ENCODE data around the gene CLASP2.
"Not testable (repeated sequence)": the region's sequence is repeated elsewhere in the genome, so short reads cannot be mapped to it uniquely, and the experiment has no call there.

Gene CLASP2

DNA sequence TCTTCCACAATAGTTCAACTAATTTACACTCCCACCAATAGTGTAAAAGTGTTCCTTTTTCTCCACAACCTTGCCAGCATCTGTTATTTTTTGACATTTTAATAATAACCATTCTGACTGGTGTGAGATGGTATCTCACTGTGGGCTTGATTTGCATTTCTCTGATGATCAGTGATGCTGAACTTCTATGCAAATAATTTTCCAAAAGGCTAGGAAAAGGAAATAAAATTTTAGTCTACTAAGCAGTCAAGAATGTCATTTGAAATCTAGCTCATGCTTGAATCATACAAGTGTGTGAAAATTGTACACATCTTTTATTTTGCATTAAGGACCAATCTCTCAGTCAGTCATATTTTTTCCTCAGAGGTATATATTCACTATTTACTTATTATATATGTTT is 176.1 kb downstream of the CLASP2 start:
- no peak for DNase-seq (ENCODE audit: low spot score)

DNA sequence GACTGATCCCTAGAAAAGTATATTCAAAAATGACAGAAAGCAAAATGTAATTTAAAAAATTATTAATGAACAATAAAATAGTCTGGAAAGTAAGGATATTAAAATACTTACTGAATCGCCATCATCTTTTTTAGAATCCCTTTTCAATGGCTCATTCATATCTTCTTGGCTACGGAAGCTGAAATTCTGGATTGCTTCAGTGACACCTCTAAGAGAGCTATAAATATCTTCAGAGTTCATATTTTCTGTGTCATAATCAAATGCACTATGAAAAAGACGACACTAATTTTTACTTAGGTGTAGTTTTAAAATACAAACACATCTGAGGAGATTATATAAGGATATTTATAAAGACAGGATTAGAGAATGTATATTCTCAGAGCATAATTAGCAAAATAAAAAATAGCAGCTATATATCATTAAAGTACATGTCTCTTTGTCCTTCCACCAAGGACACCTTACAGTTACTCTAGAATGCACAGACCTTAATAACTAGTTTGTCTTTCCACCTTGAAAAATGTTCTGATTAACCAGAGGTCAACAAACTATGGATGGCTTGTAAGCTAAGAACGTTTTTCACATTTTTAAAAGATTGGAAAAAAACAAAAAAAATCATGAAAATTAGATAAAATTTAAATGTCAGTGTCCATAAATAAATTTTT is 179.2 kb downstream of the CLASP2 start:
- peak; percentile 7 for DNase-seq (ENCODE audit: low spot score)

DNA sequence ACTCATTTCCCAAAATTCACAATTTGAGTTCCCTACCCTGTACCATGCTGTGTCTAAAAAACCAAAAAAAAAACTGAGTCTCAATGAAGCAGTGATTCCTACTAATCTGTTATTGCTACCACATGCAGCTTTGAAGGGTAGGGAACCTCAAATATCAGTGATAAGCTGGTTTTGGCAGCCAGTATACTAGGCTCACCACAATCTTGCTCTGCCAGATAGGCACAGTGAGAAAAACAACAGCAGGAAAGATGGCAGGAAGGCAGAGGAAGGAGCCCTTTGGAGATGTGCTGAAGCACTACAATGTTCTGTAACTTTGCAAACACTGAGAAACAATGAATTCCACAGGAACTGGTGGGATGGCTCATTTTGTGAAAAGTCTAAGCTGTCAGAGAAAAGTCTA is 180.9 kb downstream of the CLASP2 start:
- no peak for DNase-seq (ENCODE audit: low spot score)

DNA sequence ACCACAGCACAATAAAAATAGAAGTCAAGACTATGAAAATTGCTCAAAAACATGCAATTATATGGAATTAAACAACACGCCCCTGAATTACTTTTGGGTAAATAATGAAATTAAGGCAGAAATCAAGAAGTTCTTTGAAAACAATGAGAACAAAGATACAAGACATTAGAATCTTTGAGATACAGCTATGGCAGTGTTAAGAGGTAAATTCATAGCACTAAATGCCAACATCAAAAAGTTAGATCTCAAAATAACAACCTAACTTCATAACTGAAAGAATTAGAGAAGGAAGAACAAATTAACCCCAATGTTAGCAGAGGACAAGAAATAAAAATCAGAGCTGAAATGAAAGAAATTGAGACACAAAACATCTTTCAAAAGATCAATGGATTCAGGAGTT is 191.3 kb downstream of the CLASP2 start:
- no peak for DNase-seq (ENCODE audit: low spot score)

DNA sequence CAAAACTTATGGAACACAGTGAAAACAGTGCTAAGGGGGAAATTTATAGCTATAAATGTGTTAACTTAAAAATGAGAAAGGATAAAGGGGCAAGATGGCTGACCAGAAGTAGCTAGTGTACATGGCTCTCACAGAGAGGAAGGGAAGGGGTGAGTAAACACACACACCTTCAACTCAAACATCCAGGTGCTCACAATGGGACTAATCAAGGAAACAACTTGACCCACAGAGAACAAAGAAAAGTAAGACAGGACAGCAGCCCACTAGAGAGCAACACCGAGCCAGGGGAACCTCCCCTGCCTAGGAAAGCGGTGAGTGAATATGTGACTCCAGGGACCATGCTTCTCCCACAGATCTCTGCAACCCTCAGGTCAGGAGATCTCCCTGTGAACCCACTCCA is 192.8 kb downstream of the CLASP2 start:
- DNase-seq (ENCODE audit: low spot score) = no peak

DNA sequence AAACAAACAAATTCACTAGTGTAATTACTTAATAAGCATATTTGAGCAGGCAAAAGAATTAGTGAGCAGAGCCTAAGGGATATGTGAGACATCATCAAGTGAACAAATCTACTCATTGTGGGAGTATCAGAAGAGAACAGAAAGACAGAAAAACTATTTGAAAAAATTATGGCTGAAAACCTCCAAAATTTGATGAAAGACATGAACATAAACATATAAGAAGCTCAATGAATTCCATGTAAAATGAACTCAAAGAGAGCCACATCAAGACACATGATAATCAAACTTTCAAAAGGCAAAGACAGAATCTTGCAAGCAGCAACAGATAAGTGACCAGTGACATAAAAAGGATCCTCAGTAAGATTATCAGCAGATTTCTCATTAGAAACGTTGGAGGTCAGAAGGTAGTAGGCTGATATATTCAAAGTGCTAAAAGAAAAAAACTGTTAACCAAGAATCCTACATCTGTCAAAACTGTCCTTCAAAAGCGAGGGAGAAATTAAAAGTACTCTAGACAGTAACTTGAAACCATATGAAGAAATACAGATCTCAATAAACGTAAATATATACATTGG is 194.9 kb downstream of the CLASP2 start:
- DNase-seq (ENCODE audit: low spot score) = no peak

DNA sequence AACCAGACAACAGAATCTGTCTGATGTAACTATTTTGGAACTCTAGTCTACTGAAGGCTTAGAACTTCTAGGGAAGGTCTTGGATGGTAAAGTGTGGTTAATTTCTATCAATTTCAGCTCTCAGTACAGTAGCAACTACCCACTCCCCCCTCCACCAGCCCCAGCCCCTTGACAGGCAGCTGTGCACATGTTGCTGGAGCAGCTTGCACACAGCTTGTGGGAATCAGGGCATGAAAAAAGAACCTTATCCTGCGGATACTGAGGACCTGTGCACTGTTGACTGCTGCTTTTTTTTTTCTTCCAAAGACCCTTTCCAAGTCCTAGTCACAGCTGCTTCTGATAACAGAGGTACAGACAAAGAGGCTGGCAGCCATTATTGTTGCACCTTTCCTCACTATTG is 196.3 kb downstream of the CLASP2 start:
- DNase-seq (ENCODE audit: low spot score) = no peak

DNA sequence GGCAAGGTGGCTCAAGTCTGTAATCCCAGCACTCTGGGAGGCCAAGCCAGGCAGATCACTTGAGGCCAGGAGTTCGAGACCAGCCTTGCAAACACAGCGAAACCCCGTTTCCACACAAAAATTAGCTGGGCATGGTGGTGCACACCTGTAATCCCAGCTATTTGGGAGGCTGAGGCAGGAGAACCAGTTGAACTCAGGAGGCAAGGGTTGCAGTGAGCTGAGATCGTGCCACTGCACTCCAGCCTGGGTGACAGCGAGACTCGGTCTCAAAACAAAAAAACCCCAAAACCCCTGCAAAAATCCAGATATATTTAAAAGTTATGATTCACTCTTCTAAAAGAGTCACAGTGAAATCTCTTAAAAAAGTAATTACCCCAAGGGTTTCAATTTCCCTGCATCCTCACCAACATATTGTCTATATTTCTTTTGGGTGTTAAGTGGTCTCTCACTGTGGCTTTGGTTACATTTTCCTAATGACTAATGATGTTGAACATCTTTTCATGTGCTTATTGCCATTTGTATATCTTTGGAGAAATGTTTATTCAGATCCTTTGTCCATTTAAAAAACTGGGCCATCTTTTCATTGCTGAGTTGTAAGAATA is 204.7 kb downstream of the CLASP2 start:
- no peak for DNase-seq (ENCODE audit: low spot score)

DNA sequence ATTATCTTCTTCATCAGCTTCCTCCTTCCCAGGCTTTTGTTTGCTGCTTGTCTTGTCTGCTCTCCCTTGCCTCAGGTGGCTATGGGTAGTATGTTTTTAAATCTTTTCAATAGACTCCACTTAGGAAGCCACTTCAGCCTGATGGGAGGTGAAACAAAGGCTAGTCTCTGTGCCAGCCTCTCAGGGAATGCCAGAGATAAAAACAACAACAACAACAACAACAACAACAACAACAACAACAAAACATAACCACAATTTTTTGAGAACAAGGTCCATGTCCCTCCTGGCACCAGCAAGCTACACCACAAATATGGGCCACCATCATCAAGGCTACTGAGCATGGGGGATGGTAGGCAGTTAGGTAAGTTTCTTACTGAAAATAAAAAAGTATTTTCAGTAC is 213.0 kb downstream of the CLASP2 start:
- no peak for DNase-seq (ENCODE audit: low spot score)

DNA sequence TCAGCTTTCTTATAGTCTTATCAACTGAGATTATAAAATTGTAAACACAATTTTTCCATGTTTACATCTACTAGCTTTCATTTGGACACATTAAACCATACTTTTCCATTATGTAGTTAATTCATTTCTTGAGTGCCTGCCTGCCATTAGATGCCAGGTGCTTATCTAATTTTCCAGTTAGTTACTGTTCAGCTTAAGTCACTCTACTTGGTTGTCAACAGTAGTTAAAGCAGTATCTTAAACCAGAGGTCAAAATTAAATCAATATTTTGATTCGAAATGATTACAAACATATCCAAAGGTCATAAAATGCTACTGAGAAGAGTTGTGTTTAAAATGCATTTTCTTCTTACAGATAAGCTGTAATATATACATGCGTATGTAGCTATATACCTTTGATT is 221.6 kb downstream of the CLASP2 start:
- no peak for DNase-seq (ENCODE audit: low spot score)

DNA sequence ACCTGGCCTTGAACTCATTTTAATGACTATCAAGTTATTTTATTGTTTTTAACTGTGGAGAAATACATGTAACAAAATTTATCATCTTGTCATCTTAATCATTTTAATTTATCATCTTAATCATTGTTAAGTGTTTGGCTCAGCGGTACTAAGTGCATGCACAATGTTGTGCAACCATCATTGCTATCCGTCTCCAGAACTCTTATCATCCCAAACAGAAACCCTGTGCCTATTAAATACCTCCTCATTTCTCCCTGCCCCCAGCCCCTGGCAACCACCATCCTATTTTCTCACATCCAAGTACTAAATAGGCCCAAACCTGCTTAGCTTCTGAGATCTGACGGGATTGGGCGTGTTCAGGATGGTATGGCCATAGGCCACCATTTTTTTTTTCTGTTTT is 226.3 kb downstream of the CLASP2 start:
- no peak for DNase-seq (ENCODE audit: low spot score)

DNA sequence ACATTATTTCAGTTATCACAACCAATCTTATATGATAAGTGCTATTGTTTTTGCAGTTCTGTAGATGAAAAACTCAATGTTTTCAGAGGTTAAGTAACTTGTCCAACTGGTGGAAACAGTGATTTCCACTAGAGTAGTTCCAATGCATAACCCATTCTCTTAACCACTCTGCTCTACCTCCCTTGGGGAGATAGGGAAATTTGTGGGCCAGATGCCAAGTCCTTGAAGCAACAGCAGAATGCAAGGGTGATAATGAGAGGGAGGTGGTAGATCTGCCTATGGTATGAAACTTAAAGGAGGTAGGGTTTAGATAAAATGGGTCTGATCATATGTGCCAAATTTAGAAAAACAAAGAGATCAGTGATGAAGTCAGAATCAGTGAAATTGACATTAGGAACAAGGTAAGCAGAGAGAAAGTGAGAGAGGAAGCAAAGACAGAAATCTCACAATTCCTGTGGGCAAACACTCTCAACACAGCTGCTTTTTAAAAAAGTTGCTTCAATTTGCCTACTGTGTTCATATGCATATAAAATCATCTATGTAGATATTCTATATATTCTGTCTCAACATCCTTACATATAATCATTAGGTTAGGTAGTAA is 227.3 kb downstream of the CLASP2 start:
- DNase-seq (ENCODE audit: low spot score) = no peak

DNA sequence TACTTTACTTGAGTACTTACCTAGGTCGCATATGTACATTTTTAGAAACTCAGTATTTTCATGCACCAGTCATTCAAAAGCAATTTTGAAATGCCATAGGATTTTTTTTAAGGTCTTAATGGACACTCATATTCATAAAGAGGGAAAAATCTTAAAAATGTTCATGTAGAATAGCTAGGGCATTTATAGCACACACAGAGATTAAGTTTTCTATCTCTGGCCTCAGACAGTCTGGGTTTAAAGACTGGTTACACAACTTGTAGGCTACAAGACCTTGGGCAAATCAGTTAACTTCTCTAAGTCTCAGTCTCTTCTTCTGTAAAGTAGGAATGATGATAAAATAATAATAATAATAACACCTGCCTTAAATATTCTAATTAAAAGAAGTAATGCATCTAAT is 229.4 kb downstream of the CLASP2 start:
- DNase-seq (ENCODE audit: low spot score) = no peak

DNA sequence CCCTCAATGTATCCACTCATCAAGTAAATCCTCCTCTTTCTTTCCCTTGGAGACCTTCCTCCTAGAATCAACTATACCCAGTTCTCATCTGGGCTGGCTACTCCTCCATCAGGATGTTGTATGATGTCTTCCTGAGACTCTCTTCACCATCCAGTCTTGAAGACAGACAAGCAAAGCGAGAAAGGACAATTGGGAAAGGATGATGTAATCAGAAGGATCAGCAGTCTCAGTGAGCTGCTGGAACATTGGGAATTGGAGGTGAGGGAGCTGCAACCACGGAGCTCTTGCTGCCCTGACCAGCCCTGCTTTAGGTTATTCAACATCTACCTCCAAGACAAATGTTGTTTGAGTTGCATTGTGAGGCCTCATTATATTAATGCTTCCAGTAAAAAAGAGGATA is 229.8 kb downstream of the CLASP2 start:
- DNase-seq (ENCODE audit: low spot score) = no peak

DNA sequence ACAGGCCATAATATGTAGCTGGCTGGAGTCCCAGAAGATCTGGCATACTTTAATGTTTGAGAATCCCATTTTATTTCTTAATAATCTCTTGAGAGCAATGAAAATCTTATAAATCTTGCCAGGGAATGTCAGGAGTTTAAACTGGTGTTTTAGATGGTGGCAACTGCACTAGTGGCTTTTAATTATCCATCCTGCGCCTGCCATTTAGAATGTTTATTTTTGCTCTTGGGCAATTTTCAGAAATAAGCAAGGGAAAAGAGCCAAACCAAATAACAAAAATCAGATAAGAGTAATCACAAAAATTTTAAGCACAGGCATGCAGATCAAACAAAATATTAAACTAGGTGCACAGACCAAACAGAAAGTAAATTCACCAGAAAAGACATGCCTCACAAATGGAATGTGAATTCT is 235.9 kb downstream of the CLASP2 start:
- DNase-seq (ENCODE audit: low spot score) = no peak

DNA sequence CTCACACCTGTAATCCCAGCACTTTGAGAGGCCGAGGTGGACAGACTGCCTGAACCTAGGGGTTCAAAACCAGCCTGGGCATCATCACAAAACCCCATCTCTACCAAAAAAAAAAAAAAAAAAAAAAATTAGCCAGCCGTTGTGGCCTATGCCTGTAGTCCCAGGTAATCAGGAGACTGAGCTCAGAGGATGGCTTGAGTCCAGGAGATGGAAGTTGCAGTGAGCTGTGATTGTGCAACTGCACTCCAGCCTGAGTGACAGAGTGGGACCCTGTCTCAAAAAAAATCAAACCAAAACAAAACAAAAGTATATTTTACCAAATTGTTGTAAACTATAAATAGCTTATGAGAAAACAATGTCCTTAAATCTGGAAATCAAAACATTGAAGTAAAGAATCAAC is 243.2 kb downstream of the CLASP2 start:
- DNase-seq (ENCODE audit: low spot score) = no peak

DNA sequence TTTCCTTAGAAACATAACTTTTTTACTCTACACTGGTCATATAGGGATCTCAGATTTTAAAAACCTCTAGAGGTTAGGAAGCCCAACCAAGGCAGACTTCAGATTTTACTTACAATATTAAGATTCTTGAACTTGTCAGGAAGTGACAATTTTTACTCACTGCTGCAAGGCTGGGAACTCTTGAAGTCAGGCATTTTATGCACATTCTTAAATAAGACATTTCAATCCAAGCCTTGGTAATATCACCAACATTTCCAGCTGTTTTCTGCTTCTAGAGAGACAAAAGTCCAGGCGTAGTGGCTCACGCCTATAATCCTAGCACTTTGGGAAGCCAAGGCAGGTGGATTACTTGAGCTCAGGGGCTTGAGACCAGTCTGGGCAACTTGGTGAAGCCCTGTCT is 244.2 kb downstream of the CLASP2 start:
- DNase-seq (ENCODE audit: low spot score) = no peak

DNA sequence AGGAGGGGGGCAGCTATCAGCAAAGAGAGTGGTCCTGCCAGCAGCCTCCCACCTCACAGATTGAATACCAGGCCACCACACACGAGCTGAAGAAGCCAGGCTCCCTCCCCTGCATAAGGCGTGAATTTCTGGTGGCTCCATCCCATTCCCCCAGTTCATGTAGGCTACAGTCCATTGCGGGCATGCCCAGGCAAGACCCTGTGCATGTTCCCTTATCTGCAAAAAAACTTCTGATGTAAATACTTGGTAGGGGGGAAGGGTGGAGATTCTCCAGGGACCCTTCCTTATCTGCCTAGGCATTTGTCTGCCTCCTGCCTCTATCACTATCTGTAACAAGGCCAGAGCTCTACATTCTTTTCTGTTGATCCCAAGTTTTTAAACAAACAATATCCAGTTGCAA is 250.3 kb downstream of the CLASP2 start:
- DNase-seq (ENCODE audit: low spot score) = no peak

DNA sequence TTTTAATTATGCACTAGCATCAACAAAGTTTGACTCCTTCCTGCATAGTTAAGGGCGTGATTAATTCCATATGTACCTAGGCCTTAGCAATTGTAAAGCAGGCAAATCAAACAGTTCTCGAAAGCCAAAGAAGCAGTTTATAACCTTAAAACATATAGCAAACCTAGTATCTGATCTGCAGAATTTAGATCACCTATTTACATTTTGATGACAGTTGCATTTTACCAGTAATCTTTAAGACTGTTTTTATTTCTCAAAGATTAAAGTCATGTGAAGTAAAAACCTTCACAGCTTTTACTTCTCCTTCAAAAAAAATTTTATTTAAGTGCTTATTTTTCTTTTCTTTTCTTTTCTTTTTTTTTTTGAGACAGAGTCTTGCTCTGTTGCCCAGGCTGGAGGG is 257.0 kb downstream of the CLASP2 start:
- DNase-seq (ENCODE audit: low spot score) = no peak

DNA sequence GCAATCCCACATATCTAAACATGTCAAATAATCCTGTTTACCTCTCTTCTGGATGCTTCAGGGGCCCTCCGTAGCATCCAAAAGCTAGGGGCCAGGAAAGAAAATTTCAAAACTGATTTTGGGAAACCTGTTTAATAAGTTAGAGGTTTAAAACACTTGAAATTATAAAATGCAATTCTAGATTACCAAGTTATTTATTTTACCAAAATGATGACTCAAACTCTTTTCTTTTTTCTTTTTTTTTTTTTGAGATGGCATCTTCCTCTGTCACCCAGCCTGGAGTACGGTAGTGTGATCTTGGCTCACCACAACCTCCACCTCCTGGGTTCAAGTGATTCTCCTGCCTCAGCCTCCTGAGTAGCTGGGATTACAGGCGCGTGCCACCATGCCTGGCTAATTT is 258.5 kb downstream of the CLASP2 start:
- not testable (repeated sequence) for DNase-seq (ENCODE audit: low spot score)

DNA sequence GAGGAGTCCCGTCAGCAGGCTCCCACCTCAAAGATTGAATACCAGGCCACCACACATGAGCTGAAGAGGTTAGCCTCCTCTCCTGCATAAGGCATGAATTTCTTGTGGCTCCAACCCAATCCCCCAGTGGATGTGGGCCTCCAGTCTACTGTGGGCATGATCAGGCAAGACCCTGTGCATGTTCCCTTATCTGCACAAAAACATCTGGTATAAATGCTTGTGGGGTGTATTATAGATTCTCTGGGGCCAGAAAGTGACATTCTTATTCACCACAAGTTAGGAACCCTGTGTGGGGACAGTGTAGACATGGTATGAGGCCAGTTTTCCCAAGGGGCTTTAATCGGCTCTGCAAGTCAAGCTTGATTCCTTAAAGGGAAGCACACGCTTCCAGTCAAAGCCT is 259.6 kb downstream of the CLASP2 start:
- DNase-seq (ENCODE audit: low spot score) = no peak

DNA sequence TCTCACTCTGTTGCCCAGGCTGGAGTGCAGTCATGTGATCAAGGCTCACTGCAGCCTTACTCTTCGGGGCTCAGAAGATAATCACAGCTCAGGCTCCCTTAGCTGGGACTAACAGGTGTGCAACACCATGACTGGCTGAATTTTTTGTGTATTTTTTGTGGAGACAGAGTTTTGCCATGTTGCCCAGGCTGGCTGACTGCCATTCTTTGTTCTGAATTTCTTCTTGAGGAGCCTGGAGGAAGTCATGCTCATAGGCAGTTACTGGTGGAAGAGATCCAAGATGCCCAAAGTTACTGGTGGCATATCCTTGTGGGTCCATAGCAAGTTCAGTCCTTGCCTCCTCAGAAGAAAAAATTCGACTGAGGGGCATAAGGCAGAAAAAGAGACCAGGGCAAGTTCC is 261.3 kb downstream of the CLASP2 start:
- no peak for DNase-seq (ENCODE audit: low spot score)

DNA sequence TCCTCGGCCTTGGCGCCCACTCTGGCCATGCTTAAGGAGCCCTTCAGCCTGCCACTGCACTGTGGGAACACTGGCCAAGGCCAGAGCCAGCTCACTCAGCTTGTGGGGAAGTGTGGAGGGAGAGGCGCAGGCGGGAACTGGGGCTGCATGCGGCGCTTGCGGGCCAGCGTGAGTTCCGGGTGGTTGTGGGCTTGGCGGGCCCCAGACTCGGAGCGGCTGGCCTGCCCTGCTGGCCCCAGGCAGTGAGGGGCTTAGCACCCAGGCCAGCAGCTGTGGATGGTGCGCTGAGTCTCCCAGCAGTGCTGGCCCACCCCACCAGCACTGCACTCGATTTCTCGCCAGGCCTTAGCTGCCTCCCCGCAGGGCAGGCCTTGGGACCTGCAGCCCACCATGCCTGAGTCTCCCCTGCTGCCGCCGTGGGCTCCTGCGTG is 264.7 kb downstream of the CLASP2 start:
- no peak for DNase-seq (ENCODE audit: low spot score)

DNA sequence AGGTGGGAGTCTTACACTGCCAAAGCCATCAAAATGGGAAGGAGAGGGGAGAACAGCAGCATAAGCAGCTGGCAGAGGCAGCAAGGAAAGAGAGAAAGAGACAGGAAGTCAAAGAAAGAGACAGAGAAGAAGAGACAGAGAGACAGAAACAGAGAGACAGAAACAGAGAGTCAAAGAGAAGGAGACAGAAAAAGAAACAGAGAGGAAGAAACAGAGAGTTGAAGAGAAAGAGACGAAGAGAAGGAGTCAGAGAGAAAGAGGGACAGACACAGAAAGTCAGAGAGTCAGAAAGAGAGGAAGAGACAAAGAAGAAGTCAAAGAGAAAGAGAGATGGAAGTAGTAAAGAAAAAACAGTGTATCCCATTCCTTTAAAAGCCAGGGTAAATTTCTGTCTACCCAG is 266.1 kb downstream of the CLASP2 start:
- DNase-seq (ENCODE audit: low spot score) = not testable (repeated sequence)

All from putamen (tissue), 1 donor.